H9 (cell line): Measurements from ENCODE around the gene CALHM3. TPM values are rescaled to one million over a fixed set of nuclear protein-coding genes. Genes with fewer than 3 reads are reported as not detected.
"Not testable (repeated sequence)": the region's sequence is repeated elsewhere in the genome, so short reads cannot be mapped to it uniquely, and the experiment has no call there.

Experiments used
- DNase-seq: peaks from one replicate; pipeline ENCODE4 v3.0.0-alpha.2; 2017
- H2AFZ ChIP-seq: one replicate; pipeline ENCODE4 v1.6.1; 2013; ENCODE audit warnings: mild to moderate bottlenecking, low read length, control low read depth, moderate library complexity
- H2AK5ac ChIP-seq: 2 replicates; pipeline ENCODE4 v1.6.1; 2013; ENCODE audit warnings: low read length, control low read depth, mixed read lengths; ENCODE audit not compliant: insufficient read length
- H2BK120ac ChIP-seq: one replicate; pipeline ENCODE4 v1.6.1; 2013; ENCODE audit warnings: low read depth, mild to moderate bottlenecking, low read length, control low read depth, inconsistent platforms; ENCODE audit not compliant: poor library complexity, severe bottlenecking
- H2BK12ac ChIP-seq: 2 replicates; pipeline ENCODE4 v1.6.1; 2013; ENCODE audit warnings: low read length, control low read depth, mixed read lengths, low read depth; ENCODE audit not compliant: insufficient read length
- H2BK15ac ChIP-seq: 2 replicates; pipeline ENCODE4 v1.6.1; 2013; ENCODE audit warnings: low read depth, low read length, control low read depth
- H2BK20ac ChIP-seq: one replicate; pipeline ENCODE4 v1.6.1; 2013; ENCODE audit warnings: low read depth, mild to moderate bottlenecking, low read length, control low read depth, inconsistent platforms; ENCODE audit not compliant: poor library complexity, severe bottlenecking
- H2BK5ac ChIP-seq: 2 replicates; pipeline ENCODE4 v1.6.1; 2013; ENCODE audit warnings: low read length, control low read depth, mixed read lengths; ENCODE audit not compliant: insufficient read length
- H3K14ac ChIP-seq: 2 replicates; pipeline ENCODE4 v1.6.1; 2013; ENCODE audit warnings: low read length, control low read depth; ENCODE audit not compliant: insufficient read depth
- H3K18ac ChIP-seq: 2 replicates; pipeline ENCODE4 v1.6.1; 2013; ENCODE audit warnings: low read depth, mild to moderate bottlenecking, mixed read lengths, low read length, control low read depth; ENCODE audit not compliant: insufficient read length
- H3K23ac ChIP-seq: 2 replicates; pipeline ENCODE4 v1.6.1; 2013; ENCODE audit warnings: low read length, control low read depth, mixed read lengths, low read depth; ENCODE audit not compliant: insufficient read length
- H3K23me2 ChIP-seq: 2 replicates; pipeline ENCODE4 v1.6.1; 2013; ENCODE audit warnings: low read depth, mild to moderate bottlenecking, mixed read lengths, low read length, control low read depth; ENCODE audit not compliant: insufficient read length, poor library complexity, severe bottlenecking
- H3K27ac ChIP-seq: 2 replicates; pipeline ENCODE4 v1.5.1; 2013; ENCODE audit warnings: low read length, control low read depth, mixed read lengths, low read depth; ENCODE audit not compliant: insufficient read length
- H3K27me3 ChIP-seq: 2 replicates; pipeline ENCODE4 v1.6.1; 2013; ENCODE audit warnings: low read length, control low read depth, inconsistent platforms; ENCODE audit not compliant: insufficient read depth
- H3K4ac ChIP-seq: 2 replicates; pipeline ENCODE4 v1.6.1; 2013; ENCODE audit warnings: low read depth, mild to moderate bottlenecking, control low read depth, inconsistent platforms, low read length, moderate library complexity
- H3K4me1 ChIP-seq: 2 replicates; pipeline ENCODE4 v1.6.1; 2013; ENCODE audit warnings: low read length, control low read depth, inconsistent platforms; ENCODE audit not compliant: insufficient read depth
- H3K4me2 ChIP-seq: 2 replicates; pipeline ENCODE4 v1.6.1; 2013; ENCODE audit warnings: low read length, control low read depth, mixed read lengths; ENCODE audit not compliant: insufficient read length, insufficient read depth
- H3K56ac ChIP-seq: 2 replicates; pipeline ENCODE4 v1.6.1; 2013; ENCODE audit warnings: low read depth, mild to moderate bottlenecking, mixed read lengths, low read length, control low read depth; ENCODE audit not compliant: insufficient read length
- H3K79me1 ChIP-seq: 2 replicates; pipeline ENCODE4 v1.6.1; 2013; ENCODE audit warnings: low read depth, mild to moderate bottlenecking, moderate library complexity, low read length, control low read depth, inconsistent platforms; ENCODE audit not compliant: insufficient read depth, poor library complexity, severe bottlenecking
- H3K79me2 ChIP-seq: 2 replicates; pipeline ENCODE4 v1.6.1; 2013; ENCODE audit warnings: low read length, control low read depth, inconsistent platforms; ENCODE audit not compliant: insufficient read depth
- H3K9ac ChIP-seq: 2 replicates; pipeline ENCODE4 v1.6.1; 2013; ENCODE audit warnings: low read length, control low read depth, mixed read lengths; ENCODE audit not compliant: insufficient read length; ENCODE audit errors: extremely low read depth
- H3K9me3 ChIP-seq: one replicate; pipeline ENCODE4 v1.6.1; 2013; ENCODE audit warnings: low read depth, low read length, inconsistent platforms; ENCODE audit not compliant: control insufficient read depth
- H3T11ph ChIP-seq: one replicate; pipeline ENCODE4 v1.6.1; 2013; ENCODE audit warnings: mild to moderate bottlenecking, low read length, control low read depth, inconsistent platforms
- H4K20me1 ChIP-seq: one replicate; pipeline ENCODE4 v1.6.1; 2013; ENCODE audit not compliant: control insufficient read depth, insufficient read length, insufficient read depth
- H4K5ac ChIP-seq: 2 replicates; pipeline ENCODE4 v1.6.1; 2013; ENCODE audit warnings: low read depth, mild to moderate bottlenecking, mixed read lengths, low read length, control low read depth; ENCODE audit not compliant: insufficient read length
- H4K8ac ChIP-seq: replicated peaks from 2 replicates; pipeline ENCODE4 v1.6.1; 2013; ENCODE audit warnings: low read length, control low read depth, mixed read lengths, low read depth; ENCODE audit not compliant: insufficient read length
- H4K91ac ChIP-seq: 2 replicates; pipeline ENCODE4 v1.6.1; 2013; ENCODE audit warnings: low read depth, mild to moderate bottlenecking, moderate library complexity, mixed read lengths, low read length, control low read depth; ENCODE audit not compliant: insufficient read length
- H3K27ac Mint-ChIP-seq, 3 experiments: 2 replicates in 2 of 3; 3 replicates in 1 of 3; pipeline ENCODE4 v1.8.0; 2020 to 2021; ENCODE audit warnings: mixed read lengths in 3 of 3, mild to moderate bottlenecking in 1 of 3, moderate library complexity in 1 of 3
- H3K27me3 Mint-ChIP-seq: 2 replicates; pipeline ENCODE4 v1.8.0; 2021; ENCODE audit warnings: low read depth, mild to moderate bottlenecking, moderate library complexity, mixed read lengths
- H3K36me3 Mint-ChIP-seq, 3 experiments: 2 replicates in 2 of 3; 3 replicates in 1 of 3; pipeline ENCODE4 v1.8.0; 2020 to 2021; ENCODE audit warnings: low read depth in 3 of 3, mixed read lengths in 3 of 3; ENCODE audit not compliant: insufficient read depth in 1 of 3
- H3K4me1 Mint-ChIP-seq, 2 experiments: 2 replicates each; pipeline ENCODE4 v1.8.0; 2020; ENCODE audit warnings: mixed read lengths in 2 of 2
- H3K4me3 Mint-ChIP-seq, 2 experiments: 2 replicates in 1 of 2; 3 replicates in 1 of 2; pipeline ENCODE4 v1.8.0; 2020 to 2021; ENCODE audit warnings: mild to moderate bottlenecking in 2 of 2, mixed read lengths in 2 of 2, moderate library complexity in 1 of 2
- H3K9me3 Mint-ChIP-seq, 2 experiments: 2 replicates in 1 of 2; 3 replicates in 1 of 2; pipeline ENCODE4 v1.8.0; 2020; ENCODE audit warnings: mild to moderate bottlenecking in 2 of 2, mixed read lengths in 2 of 2, moderate library complexity in 1 of 2
- CTCF ChIP-seq: fragments of 200-600 bp; sonication (generic); conservative IDR thresholded peaks from 3 replicates; pipeline ENCODE4 v1.8.0; 2021; ENCODE audit warnings: antibody characterized with exemption, mild to moderate bottlenecking
- WGBS: extraction: QIAGEN DNeasy Blood & Tissue Kit; methylation state at CpG from one replicate; pipeline ENCODE4 v1.1.7; 2013; ENCODE audit warnings: missing lambda C conversion rate, low lambda C conversion rate, mixed read lengths; ENCODE audit not compliant: insufficient read length; ENCODE audit errors: extremely low coverage; 5-methylcytosine and 5-hydroxymethylcytosine counted together
- total RNA-seq: library from RNA; stranded (reverse); gene quantifications from 2 replicates; pipeline ENCODE4 v1.2.1, GENCODE V29; 2021

CALHM3 gene
- total RNA-seq, 1 experiment from 2014 or later = not detected

- H3K27me3 ChIP-seq = no peaks in the 10 kb centered on the region
- no peak overlapping the region for H2BK5ac ChIP-seq
- H2BK120ac ChIP-seq = no peak overlapping the region
- H4K5ac ChIP-seq = no peak overlapping the region
- no peak overlapping the region for H3K56ac ChIP-seq
- no CpG with 5 or more reads among the region's 2 CpGs for WGBS
- no peak overlapping the region for H2BK15ac ChIP-seq
- no peaks in the 10 kb centered on the region for H4K20me1 ChIP-seq
- no peak overlapping the region for H3K9ac ChIP-seq
- no peak overlapping the region for H3T11ph ChIP-seq
- Mint-ChIP-seq H3K9me3 (no peaks in the 10 kb centered on the region), H3K4me1 (peaks cover 15% of the 10 kb centered on the region in 2 experiments), H3K36me3 (no peaks in the 10 kb centered on the region), H3K27me3 (peaks cover 18% of the 10 kb centered on the region), H3K27ac (no peak overlapping the region), H3K4me3 (no peak overlapping the region)
- no peak overlapping the region for H4K91ac ChIP-seq
- DNase-seq = no peak
- no peaks in the 10 kb centered on the region for H3K9me3 ChIP-seq
- H3K4me1 ChIP-seq = no peaks in the 10 kb centered on the region
- H3K23me2 ChIP-seq = no peaks in the 10 kb centered on the region
- no peak overlapping the region for H3K14ac ChIP-seq
- H2AFZ ChIP-seq = no peak overlapping the region
- no peaks in the 10 kb centered on the region for H3K79me1 ChIP-seq
- H3K4me2 ChIP-seq = no peak overlapping the region
- no peak overlapping the region for H4K8ac ChIP-seq
- H2BK20ac ChIP-seq = no peak overlapping the region
- no peak overlapping the region for H3K4ac ChIP-seq
- no peak overlapping the region for H2BK12ac ChIP-seq
- no peak for TF ChIP-seq CTCF
- H3K27ac ChIP-seq = no peak overlapping the region
- H3K79me2 ChIP-seq = no peaks in the 10 kb centered on the region
- H2AK5ac ChIP-seq = no peak overlapping the region
- H3K18ac ChIP-seq = no peak overlapping the region
- no peak overlapping the region for H3K23ac ChIP-seq
These were observed 8.3 kb upstream of the CALHM3 start for GRCh38 chr10:103487410-103487708.

DNA sequence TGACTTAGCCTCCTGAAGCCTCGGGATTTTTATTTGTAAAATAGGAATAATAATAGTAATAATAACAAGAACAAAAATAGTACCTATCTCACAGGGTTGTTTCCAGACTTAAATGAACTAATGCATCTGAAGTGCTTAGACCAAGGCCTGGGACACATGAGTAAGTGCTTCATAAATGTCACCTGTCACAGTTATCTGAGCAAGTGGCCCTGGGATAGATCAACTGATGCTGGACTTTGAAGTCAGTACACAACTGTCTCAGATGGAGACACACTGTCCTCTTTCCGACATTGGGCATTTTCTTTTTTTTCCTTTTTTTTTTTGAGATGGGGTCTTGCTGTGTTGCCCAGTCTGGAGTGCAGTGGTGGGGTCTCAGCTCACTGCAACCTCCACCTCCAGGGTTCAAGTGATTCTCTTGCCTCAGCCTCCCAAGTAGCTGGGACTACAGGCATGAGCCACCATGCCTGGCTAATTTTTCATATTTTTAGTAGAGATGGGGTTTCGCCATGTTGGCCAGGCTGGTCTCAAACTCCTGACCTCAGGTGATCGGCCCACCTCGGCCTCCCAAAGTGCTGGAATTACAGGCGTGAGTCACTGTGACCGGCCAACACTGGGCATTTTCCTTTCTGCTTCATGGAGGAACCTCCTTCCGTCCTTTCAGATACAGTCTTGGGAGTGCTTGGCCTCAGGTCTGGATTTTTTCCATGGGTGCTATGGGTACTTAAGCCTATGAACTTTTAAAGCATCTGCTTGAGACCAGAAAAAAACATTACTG lies 7.8 kb upstream of the CALHM3 start:
- H3K23me2 ChIP-seq, H3K4me1 ChIP-seq, H3T11ph ChIP-seq, H3K4ac ChIP-seq, H3K9ac ChIP-seq, H3K27ac Mint-ChIP-seq, H3K14ac ChIP-seq, H2BK12ac ChIP-seq, DNase-seq, H3K79me2 ChIP-seq, H3K27ac ChIP-seq, H2AFZ ChIP-seq, H2BK120ac ChIP-seq, H4K5ac ChIP-seq, H3K4me3 Mint-ChIP-seq, H3K56ac ChIP-seq, H3K9me3 ChIP-seq, H4K91ac ChIP-seq, H4K20me1 ChIP-seq, H3K9me3 Mint-ChIP-seq, H2BK20ac ChIP-seq, H3K36me3 Mint-ChIP-seq, H2AK5ac ChIP-seq, H3K4me2 ChIP-seq, H3K79me1 ChIP-seq, H4K8ac ChIP-seq, H2BK15ac ChIP-seq, H3K23ac ChIP-seq, H3K18ac ChIP-seq, H3K27me3 ChIP-seq, H2BK5ac ChIP-seq: not testable (repeated sequence)
- Mint-ChIP-seq H3K4me1 (peaks cover 9 to 12% of the 10 kb centered on the region in 2 experiments), H3K27me3 (peaks cover 13% of the 10 kb centered on the region)
- WGBS = no CpG with 5 or more reads among the region's 8 CpGs
